Kidney (tissue), 14 donors: ENCODE measurements around the gene METTL5. TPM values are rescaled to one million over a fixed set of nuclear protein-coding genes. Genes with fewer than 3 reads are reported as not detected.

Experiments used
- DNase-seq, 5 donors: peaks; one replicate each; pipeline ENCODE4 v3.0.0-alpha.2; 2013 to 2020
- FAIRE-seq: peaks from 2 replicates; lab custom pipeline; 2012; peaks lifted over from hg19 to GRCh38; lab: Jason Lieb, UNC
- H3K27ac ChIP-seq, 2 donors: one replicate each; pipeline ENCODE4 v1.7.0; 2013; ENCODE audit warnings: low read depth in 2 of 2, low read length in 2 of 2, inconsistent platforms in 1 of 2
- H3K27me3 ChIP-seq: one replicate; pipeline ENCODE4 v1.7.1; 2013; ENCODE audit warnings: low read length, inconsistent platforms; ENCODE audit not compliant: control insufficient read depth, insufficient read depth
- H3K36me3 ChIP-seq, 3 donors: one replicate each; pipeline versions ENCODE4 v1.7.0 to v1.7.1; 2013; ENCODE audit warnings: low read length in 3 of 3, control low read depth in 1 of 3, inconsistent platforms in 1 of 3; ENCODE audit not compliant: insufficient read depth in 3 of 3, control insufficient read depth in 2 of 3
- H3K4me1 ChIP-seq, 3 donors: one replicate each; pipeline versions ENCODE4 v1.7.0 to v1.7.1; 2013; ENCODE audit warnings: low read length in 3 of 3, inconsistent platforms in 1 of 3, low read depth in 1 of 3; ENCODE audit not compliant: control insufficient read depth in 2 of 3, insufficient read depth in 2 of 3
- H3K4me3 ChIP-seq, 3 donors: one replicate each; pipeline versions ENCODE4 v1.7.0 to v1.8.1; 2013; ENCODE audit warnings: low read length in 3 of 3, control low read depth in 1 of 3, inconsistent platforms in 1 of 3
- H3K9ac ChIP-seq, 3 donors: one replicate each; pipeline versions ENCODE4 v1.7.0 to v1.7.1; 2013; ENCODE audit warnings: low read length in 3 of 3, control low read depth in 1 of 3, inconsistent platforms in 1 of 3
- H3K9me3 ChIP-seq, 3 donors: one replicate each; pipeline versions ENCODE4 v1.7.0 to v1.7.1; 2013; ENCODE audit warnings: low read length in 3 of 3, control low read depth in 1 of 3, inconsistent platforms in 1 of 3; ENCODE audit not compliant: control insufficient read depth in 2 of 3, insufficient read depth in 1 of 3
- intact Hi-C: fragments of 100-400 bp; cut with DNase I; formaldehyde crosslinking; loops from one replicate; pipeline ENCODE4 v1.11.1; 2022
- polyA plus RNA-seq: library from polyadenylated mRNA; stranded (reverse); fragments of 350-450 nt; fragmentation: Illumina TruSeq; extraction: RNeasy Lipid Tissue Mini Kit (QIAGEN cat#74804); gene quantifications from one replicate; pipeline ENCODE4 v1.2.3, GENCODE V29; 2014; ENCODE audit warnings: low read depth, low replicate concordance; ENCODE audit not compliant: insufficient read depth
- total RNA-seq: library from RNA; stranded (reverse); fragmentation: NEBNext Ultra II Directional; extraction: Animal tissue kit (Norgen Biotek cat#: 25700); gene quantifications from one replicate; pipeline ENCODE4 v1.2.1, GENCODE V29; 2021
- TF ChIP-seq, protein P1 (sequence below): IDR thresholded peaks from 3 replicates; pipeline ENCODE4 v1.5.1; 2012; ENCODE audit warnings: mild to moderate bottlenecking, moderate library complexity, borderline replicate concordance; ENCODE audit not compliant: insufficient read depth; ENCODE audit errors: extremely low read depth
- donor health status: control.
- donor health status: control.
- donor health status: control.
- donor health status: control.
- donor health status: control.
- donor health status: DM: yes; HTN: yes; CAD: no.
- donor health status: Normal renal cell carcinoma (clear cell type).

Gene METTL5
- total and polyA plus RNA-seq, 2 donors from 2014 or later = 43.9 to 68.8 TPM

- H3K9me3 ChIP-seq = no peaks in the 10 kb centered on the region
- FAIRE-seq (no peak), DNase-seq (no peak)
- no peaks in the 10 kb centered on the region for H3K27me3 ChIP-seq
- no peak overlapping the region for H3K9ac ChIP-seq
- intact Hi-C loops = no loop called here
- TF ChIP-seq, protein P1, sequence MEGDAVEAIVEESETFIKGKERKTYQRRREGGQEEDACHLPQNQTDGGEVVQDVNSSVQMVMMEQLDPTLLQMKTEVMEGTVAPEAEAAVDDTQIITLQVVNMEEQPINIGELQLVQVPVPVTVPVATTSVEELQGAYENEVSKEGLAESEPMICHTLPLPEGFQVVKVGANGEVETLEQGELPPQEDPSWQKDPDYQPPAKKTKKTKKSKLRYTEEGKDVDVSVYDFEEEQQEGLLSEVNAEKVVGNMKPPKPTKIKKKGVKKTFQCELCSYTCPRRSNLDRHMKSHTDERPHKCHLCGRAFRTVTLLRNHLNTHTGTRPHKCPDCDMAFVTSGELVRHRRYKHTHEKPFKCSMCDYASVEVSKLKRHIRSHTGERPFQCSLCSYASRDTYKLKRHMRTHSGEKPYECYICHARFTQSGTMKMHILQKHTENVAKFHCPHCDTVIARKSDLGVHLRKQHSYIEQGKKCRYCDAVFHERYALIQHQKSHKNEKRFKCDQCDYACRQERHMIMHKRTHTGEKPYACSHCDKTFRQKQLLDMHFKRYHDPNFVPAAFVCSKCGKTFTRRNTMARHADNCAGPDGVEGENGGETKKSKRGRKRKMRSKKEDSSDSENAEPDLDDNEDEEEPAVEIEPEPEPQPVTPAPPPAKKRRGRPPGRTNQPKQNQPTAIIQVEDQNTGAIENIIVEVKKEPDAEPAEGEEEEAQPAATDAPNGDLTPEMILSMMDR = no peak
- H3K36me3 ChIP-seq = no peaks in the 10 kb centered on the region
- H3K4me1 ChIP-seq = no peaks in the 10 kb centered on the region
- no peak overlapping the region for H3K27ac ChIP-seq
- H3K4me3 ChIP-seq = no peak overlapping the region
Observed at GRCh38 chr2:169781249-169782013, 43.3 kb downstream of the METTL5 start.

- no peaks in the 10 kb centered on the region for H3K9me3 ChIP-seq
- no peak for FAIRE-seq
- no peaks in the 10 kb centered on the region for H3K4me1 ChIP-seq
- no peak overlapping the region for H3K27ac ChIP-seq
- no peak for DNase-seq
- TF ChIP-seq, protein P1 = no peak
- intact Hi-C loops = no loop called here
- no peak overlapping the region for H3K4me3 ChIP-seq
- H3K27me3 ChIP-seq = no peaks in the 10 kb centered on the region
- no peaks in the 10 kb centered on the region for H3K36me3 ChIP-seq
- H3K9ac ChIP-seq = no peak overlapping the region
Observed at GRCh38 chr2:169778446-169778845, 46.3 kb downstream of the METTL5 start.

GRCh38 chr2:169776252-169776761 is 48.4 kb downstream of the METTL5 start:
- intact Hi-C loops = no loop called here
- FAIRE-seq = no peak
- H3K9ac ChIP-seq = no peak overlapping the region
- TF ChIP-seq, protein P1 = no peak
- H3K27me3 ChIP-seq = no peaks in the 10 kb centered on the region
- no peaks in the 10 kb centered on the region for H3K36me3 ChIP-seq
- no peaks in the 10 kb centered on the region for H3K9me3 ChIP-seq
- no peak overlapping the region for H3K4me3 ChIP-seq
- H3K27ac ChIP-seq = no peak overlapping the region
- H3K4me1 ChIP-seq = no peaks in the 10 kb centered on the region
- peak in 3 of 5 donors; percentile 22 to 70 (median 69) for DNase-seq
